NCI-H128 (cell line): ENCODE measurements around the gene PIK3C2G.
A peak's percentile ranks its signal among the peaks of the same experiment; 100 is the strongest.
"Not testable (repeated sequence)": the region's sequence is repeated elsewhere in the genome, so short reads cannot be mapped to it uniquely, and the experiment has no call there.

Experiments used
- DNase-seq: peaks from one replicate; lab custom pipeline; 2025; ENCODE audit not compliant: unreplicated experiment; lab: John Stamatoyannopoulos, UW

The PIK3C2G gene

GRCh38 chr12:18468246-18469075 is 207.1 kb downstream of the PIK3C2G start:
- DNase-seq = no peak

DNA sequence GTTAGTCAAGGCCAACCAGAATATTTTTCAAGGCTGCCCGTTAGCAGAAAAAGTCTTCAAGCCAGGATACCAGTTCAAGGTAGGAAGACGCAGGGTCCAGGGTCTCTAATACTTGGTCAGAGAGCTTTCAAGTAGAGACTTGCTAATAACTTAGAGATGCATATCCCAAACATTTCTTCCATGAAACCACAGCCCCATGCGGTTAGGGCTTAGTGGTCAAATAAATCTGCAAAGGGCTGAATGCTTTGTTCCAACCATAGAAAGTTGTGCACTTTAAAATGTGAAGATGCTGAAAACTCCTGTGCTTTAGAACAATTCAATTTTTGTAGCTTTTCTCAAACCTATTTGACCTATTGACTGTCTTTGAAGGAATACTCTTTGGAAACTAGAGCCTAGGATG is 208.9 kb downstream of the PIK3C2G start:
- DNase-seq = no peak

DNA sequence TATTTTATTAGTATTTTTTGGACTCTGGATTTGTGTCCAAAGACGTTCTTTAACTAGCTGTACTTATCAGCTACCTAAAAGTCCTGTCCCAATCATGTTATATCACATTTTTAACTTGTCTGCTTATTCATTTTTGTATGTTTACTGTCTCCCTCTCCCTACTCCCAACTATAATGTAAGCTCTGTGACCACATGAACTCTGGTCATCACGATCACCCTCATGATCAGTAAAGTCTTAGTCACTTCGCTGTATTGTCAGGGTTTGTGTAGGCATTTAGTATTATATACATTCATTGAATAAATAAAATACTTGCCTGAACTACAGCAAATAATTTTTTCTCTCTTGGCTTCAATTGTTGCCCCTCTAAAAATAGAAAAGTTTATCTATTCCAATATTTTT is 211.0 kb downstream of the PIK3C2G start:
- no peak for DNase-seq

DNA sequence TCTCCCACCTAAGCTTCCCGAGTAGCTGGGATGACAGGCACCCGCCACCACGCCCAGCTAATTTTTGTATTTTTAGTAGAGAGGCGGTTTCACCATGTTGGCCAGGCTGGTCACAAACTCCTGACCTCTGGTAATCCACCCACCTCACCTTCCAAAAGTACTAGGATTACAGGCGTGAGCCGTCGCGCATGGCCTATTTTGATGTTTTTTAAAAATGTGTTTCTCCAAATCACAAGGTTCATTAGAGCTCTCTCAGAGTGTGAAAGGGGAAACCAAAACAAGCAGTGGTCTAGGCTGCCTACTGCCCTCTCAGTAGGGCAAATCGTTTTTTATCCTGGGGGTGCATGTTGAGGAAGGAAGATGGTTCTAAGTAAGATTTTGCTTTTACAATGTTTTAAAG is 211.5 kb downstream of the PIK3C2G start:
- no peak for DNase-seq

DNA sequence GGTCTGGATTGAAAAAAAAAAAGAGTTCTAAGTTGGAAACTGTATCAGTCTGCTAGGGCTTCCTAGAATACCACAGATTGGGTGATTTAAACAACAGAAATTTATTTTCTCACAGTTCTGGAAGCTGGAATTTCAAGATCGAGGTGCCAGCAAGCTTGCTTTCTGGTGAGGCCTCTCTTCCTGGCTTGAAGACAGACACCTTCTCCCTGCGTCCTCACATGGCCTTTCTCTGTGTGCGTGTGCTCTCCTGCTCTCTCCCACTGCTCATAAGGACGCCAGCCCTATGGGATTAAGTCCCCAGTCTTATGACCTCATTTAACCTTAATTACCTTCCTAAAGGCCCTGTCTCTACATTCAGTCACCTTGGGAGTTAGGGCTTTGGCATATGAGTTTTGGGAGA is 215.5 kb downstream of the PIK3C2G start:
- DNase-seq = no peak

GRCh38 chr12:18479256-18479655 is 217.9 kb downstream of the PIK3C2G start:
- no peak for DNase-seq

GRCh38 chr12:18482601-18483120 is 221.3 kb downstream of the PIK3C2G start:
- no peak for DNase-seq

DNA sequence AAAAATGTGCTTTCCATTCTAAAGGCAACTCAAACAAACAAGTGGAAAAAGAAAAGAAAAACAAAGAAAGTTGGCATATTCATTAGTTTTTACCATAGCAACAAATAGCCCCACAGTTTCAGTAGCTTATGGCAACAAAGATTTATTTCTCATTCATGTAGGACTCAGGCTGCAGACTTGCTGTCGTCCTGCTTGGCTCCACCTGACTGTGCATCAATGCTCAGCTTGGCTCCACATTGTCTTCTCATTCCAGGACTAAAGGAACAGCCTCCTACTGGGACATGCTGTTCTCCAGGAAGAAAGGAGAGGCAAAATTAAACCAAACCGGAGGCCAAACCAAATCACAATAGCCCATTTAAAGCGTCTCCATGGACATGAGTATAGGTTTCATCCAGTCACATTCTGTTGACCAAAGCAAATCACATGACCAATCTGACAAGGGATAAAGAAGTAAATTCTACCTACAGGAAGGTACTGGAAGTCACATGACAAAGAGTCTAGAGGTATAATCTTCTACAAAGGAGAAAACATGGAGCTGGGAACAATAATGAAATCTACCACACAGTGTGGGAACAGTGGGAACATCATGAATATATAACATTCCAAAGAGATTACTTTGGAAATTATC is 222.5 kb downstream of the PIK3C2G start:
- no peak for DNase-seq

DNA sequence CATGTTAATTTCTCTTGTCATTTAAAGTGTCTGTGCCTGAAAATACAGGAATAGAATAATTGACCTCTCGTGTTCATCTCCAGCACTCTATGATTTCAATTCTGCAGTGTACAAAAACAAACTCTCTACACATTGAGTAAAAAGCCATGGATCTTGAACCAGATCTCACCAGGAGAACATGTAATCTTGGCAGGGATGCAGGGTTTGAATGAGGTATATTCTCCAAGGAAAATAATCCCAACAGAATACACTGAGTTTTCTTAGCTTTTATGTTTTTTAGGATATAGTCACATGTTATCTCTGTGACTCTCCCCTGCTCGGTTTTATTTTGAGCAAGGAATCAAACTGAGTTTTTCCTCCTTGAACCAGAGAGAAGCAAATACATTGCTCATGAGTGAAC is 224.7 kb downstream of the PIK3C2G start:
- no peak for DNase-seq

GRCh38 chr12:18487509-18487908 is 226.2 kb downstream of the PIK3C2G start:
- DNase-seq = no peak

- no peak for DNase-seq
These were observed 231.2 kb downstream of the PIK3C2G start for GRCh38 chr12:18492372-18493025.

- no peak for DNase-seq
These were observed 234.8 kb downstream of the PIK3C2G start for GRCh38 chr12:18496156-18496555.

GRCh38 chr12:18500160-18500574 is 238.8 kb downstream of the PIK3C2G start:
- not testable (repeated sequence) for DNase-seq

DNA sequence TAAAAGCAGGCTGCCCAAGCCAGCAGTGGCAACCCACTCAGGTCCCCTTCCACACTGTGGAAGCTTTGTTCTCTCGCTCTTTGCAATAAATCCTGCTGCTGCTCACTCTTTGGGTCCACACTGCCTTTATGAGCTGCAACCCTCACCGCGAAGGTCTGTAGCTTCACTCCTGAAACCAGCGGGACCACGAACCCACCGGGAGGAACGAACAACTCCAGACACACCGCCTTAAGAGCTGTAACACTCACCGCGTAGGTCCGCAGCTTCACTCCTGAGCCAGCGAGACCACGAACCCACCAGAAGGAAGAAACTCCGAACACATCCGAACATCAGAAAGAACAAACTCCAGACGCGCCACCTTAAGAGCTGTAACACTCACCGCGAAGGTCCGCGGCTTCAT is 239.4 kb downstream of the PIK3C2G start:
- DNase-seq = not testable (repeated sequence)

GRCh38 chr12:18502422-18502968 is 241.2 kb downstream of the PIK3C2G start:
- peak; percentile 34 for DNase-seq

- DNase-seq = no peak
These were observed 260.1 kb downstream of the PIK3C2G start for GRCh38 chr12:18521461-18521860.

- DNase-seq = no peak
These were observed 261.5 kb downstream of the PIK3C2G start for GRCh38 chr12:18522806-18523205.

DNA sequence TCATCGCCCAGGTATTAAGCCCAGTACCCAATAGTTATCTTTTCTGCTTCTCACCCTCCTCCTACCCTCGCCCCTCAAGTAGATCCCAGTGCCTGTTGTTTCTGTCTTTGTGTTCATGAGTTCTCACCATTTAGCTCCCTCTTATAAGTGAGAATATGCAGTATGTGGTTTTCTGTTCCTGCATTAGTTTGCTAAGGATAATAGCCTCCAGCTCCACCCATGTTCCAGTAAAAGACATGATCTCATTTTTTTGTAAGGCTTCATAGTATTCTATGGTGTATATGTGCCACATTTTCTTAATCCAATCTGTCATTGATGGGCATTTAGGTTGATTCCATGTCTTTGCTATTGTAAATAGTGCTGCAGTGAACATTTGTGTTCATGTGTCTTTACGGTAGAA is 281.2 kb downstream of the PIK3C2G start:
- not testable (repeated sequence) for DNase-seq

DNA sequence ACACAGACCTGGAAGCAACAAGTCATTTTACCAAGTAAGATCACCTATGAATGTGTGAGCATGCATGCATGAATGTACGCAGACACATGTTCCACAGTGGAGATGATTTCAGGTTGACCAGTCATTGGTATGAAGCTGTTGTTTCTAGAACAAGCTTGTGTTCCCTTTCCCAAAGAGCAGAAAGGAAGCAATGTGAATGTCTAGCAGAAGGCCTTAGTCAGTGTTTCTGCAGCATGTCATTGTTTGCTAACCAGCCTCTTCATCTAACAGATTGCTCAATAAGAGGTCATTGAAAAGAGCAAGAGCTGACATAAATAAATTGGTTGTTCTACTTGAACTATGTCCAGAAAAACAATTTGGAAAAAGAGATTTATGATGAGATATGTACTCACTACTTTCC is 285.1 kb downstream of the PIK3C2G start:
- no peak for DNase-seq

DNA sequence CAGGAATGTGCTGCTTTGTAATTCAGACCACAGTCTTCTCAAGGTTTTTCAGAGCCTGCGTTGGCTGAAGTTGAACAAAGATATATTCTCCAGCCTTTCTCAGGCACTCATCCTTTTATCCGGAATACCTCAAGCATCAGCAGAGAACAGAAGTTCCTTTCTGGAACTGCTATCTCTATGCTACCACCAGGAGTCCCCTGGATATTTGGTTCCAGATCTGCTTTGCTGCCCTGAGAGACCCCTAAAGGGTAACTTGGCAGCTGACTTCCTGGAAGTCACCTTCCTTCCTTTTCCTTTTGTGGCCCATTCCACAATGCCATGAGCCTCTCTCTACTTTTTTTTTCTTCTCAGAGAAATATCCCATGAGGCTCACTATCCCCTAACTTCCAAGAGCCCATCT is 288.3 kb downstream of the PIK3C2G start:
- DNase-seq = no peak

- DNase-seq = no peak
These were observed 289.8 kb downstream of the PIK3C2G start for GRCh38 chr12:18551106-18551505.

- no peak for DNase-seq
These were observed 290.4 kb downstream of the PIK3C2G start for GRCh38 chr12:18551701-18552100.
